ENCODE results near the gene FAM111A.
"Not testable (repeated sequence)": the region's sequence is repeated elsewhere in the genome, so short reads cannot be mapped to it uniquely, and the experiment has no call there.

DNA sequence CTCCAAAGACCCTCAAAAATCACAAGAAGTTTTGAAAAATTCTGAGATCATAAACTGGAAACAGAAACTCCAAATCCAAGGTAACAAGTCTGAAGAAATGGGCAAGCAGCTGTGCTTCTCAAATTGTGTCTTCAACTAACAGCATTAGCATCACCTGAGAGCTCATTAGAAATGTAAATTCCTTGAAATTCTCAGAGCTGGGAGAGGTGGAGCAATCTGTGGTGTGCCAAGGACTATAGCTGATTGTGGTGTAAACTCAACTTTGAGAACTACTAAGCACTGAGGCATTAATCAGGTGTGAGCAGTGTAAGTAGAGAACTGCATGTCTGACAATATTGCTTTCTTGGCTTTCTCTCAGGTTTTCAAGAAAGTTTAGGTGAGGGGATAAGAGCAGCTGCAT, 49.1 kb upstream of the FAM111A start:
- TF ChIP-seq, protein P1, sequence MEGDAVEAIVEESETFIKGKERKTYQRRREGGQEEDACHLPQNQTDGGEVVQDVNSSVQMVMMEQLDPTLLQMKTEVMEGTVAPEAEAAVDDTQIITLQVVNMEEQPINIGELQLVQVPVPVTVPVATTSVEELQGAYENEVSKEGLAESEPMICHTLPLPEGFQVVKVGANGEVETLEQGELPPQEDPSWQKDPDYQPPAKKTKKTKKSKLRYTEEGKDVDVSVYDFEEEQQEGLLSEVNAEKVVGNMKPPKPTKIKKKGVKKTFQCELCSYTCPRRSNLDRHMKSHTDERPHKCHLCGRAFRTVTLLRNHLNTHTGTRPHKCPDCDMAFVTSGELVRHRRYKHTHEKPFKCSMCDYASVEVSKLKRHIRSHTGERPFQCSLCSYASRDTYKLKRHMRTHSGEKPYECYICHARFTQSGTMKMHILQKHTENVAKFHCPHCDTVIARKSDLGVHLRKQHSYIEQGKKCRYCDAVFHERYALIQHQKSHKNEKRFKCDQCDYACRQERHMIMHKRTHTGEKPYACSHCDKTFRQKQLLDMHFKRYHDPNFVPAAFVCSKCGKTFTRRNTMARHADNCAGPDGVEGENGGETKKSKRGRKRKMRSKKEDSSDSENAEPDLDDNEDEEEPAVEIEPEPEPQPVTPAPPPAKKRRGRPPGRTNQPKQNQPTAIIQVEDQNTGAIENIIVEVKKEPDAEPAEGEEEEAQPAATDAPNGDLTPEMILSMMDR (optimal IDR thresholded peaks at IDR 0.05 in 1 of 3, IDR thresholded peaks at IDR 0.05 in 1 of 3, conservative IDR thresholded peaks at IDR 0.05 in 1 of 3; ENCODE audit: extremely low read depth in 1 of 3, insufficient read depth in 2 of 3, low read length in 3 of 3): not testable (repeated sequence)
- not testable (repeated sequence) for TF ChIP-seq EZH2 (IDR thresholded peaks at IDR 0.05; ENCODE audit: low read length)
